Measurements from ENCODE around the gene AKR7A2.

GRCh38 chr1:19347533-19348172 is 35.7 kb upstream of the AKR7A2 start:
- no peak for TF ChIP-seq POLR2AphosphoS5 (IDR thresholded peaks at IDR 0.05; ENCODE audit: low read depth)
- TF ChIP-seq CTCF (conservative IDR thresholded peaks at IDR 0.05; ENCODE audit: low read depth in 2 of 2) = no peak
- no peak for TF ChIP-seq REST (IDR thresholded peaks at IDR 0.05; ENCODE audit: unreplicated experiment)
- no peak for TF ChIP-seq EZH2phosphoT487 (IDR thresholded peaks at IDR 0.05; ENCODE audit: unreplicated experiment)
- TF ChIP-seq ZNF462 (CRISPR knock-in tag; IDR thresholded peaks at IDR 0.05) = no peak
- no peak for TF ChIP-seq NANOG (IDR thresholded peaks at IDR 0.05; ENCODE audit: borderline replicate concordance)
- no peak for TF ChIP-seq EZH2 (IDR thresholded peaks at IDR 0.05; ENCODE audit: low read depth, unreplicated experiment)
- TF ChIP-seq ETS1 (IDR thresholded peaks at IDR 0.05) = no peak
- TF ChIP-seq ZNF114 (CRISPR knock-in tag; IDR thresholded peaks at IDR 0.05) = no peak
- no peak for TF ChIP-seq CREB1 (CRISPR knock-in tag; IDR thresholded peaks at IDR 0.05; ENCODE audit: low read depth)
- TF ChIP-seq ZNF331 (CRISPR knock-in tag; IDR thresholded peaks at IDR 0.05; ENCODE audit: low read depth) = no peak
- no peak for TF ChIP-seq JUNB (IDR thresholded peaks at IDR 0.05; ENCODE audit: unreplicated experiment)
- TF ChIP-seq STAT1 (IDR thresholded peaks at IDR 0.05; ENCODE audit: unreplicated experiment) = no peak
